PFSK-1 (cell line): ENCODE results near the gene PRCD.

Experiments
- FOXP2 ChIP-seq: optimal IDR thresholded peaks from 2 replicates; pipeline ENCODE3; 2011; ENCODE audit warnings: borderline replicate concordance, control low read depth, inconsistent platforms; ENCODE audit not compliant: insufficient read depth; ENCODE audit errors: extremely low read length, extremely low read depth
- POLR2AphosphoS5 ChIP-seq: IDR thresholded peaks from 2 replicates; pipeline ENCODE4 v1.6.1; 2012; ENCODE audit warnings: low read depth, mild to moderate bottlenecking, control low read depth, low read length, moderate library complexity
- SIN3A ChIP-seq: IDR thresholded peaks from 2 replicates; pipeline ENCODE4 v1.6.1; 2012; ENCODE audit warnings: mild to moderate bottlenecking, low read length, moderate library complexity, borderline replicate concordance; ENCODE audit not compliant: insufficient read depth
- TAF1 ChIP-seq: IDR thresholded peaks from 2 replicates; pipeline ENCODE4 v1.6.1; 2012; ENCODE audit warnings: low read length, control low read depth, borderline replicate concordance; ENCODE audit not compliant: insufficient read depth
- TF ChIP-seq, protein P1 (sequence below), 2 experiments: IDR thresholded peaks; 2 replicates each; pipeline versions ENCODE4 v1.6.1 to v1.8.0; 2011 to 2012; ENCODE audit warnings: low read depth in 2 of 2, low read length in 2 of 2, control low read depth in 1 of 2, inconsistent platforms in 1 of 2, mild to moderate bottlenecking in 1 of 2, moderate library complexity in 1 of 2; ENCODE audit not compliant: insufficient read depth in 1 of 2

Gene PRCD

DNA sequence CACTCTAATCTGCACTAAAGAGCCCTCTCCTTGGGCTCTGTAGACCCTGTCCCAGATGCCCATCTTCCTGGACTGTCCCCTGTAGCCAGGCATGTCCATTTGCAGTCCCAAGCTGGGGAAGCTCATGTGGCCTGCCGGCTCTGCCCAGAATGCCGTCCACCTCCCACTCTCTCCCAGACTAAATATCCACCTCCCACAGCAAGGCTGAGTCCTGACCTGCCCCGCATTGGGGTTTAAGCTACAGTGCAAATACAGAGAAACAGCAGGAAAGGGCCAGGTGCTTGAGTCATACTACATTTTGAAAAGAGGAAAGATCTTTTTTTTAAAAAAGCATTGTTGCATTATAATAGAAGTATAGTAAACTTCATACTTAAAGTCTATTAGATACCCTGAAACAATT, 42.8 kb downstream of the PRCD start:
- TF ChIP-seq, protein P1, sequence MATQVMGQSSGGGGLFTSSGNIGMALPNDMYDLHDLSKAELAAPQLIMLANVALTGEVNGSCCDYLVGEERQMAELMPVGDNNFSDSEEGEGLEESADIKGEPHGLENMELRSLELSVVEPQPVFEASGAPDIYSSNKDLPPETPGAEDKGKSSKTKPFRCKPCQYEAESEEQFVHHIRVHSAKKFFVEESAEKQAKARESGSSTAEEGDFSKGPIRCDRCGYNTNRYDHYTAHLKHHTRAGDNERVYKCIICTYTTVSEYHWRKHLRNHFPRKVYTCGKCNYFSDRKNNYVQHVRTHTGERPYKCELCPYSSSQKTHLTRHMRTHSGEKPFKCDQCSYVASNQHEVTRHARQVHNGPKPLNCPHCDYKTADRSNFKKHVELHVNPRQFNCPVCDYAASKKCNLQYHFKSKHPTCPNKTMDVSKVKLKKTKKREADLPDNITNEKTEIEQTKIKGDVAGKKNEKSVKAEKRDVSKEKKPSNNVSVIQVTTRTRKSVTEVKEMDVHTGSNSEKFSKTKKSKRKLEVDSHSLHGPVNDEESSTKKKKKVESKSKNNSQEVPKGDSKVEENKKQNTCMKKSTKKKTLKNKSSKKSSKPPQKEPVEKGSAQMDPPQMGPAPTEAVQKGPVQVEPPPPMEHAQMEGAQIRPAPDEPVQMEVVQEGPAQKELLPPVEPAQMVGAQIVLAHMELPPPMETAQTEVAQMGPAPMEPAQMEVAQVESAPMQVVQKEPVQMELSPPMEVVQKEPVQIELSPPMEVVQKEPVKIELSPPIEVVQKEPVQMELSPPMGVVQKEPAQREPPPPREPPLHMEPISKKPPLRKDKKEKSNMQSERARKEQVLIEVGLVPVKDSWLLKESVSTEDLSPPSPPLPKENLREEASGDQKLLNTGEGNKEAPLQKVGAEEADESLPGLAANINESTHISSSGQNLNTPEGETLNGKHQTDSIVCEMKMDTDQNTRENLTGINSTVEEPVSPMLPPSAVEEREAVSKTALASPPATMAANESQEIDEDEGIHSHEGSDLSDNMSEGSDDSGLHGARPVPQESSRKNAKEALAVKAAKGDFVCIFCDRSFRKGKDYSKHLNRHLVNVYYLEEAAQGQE (IDR thresholded peaks at IDR 0.05; ENCODE audit: insufficient read depth in 1 of 2, low read depth in 2 of 2, low read length in 2 of 2): no peak

DNA sequence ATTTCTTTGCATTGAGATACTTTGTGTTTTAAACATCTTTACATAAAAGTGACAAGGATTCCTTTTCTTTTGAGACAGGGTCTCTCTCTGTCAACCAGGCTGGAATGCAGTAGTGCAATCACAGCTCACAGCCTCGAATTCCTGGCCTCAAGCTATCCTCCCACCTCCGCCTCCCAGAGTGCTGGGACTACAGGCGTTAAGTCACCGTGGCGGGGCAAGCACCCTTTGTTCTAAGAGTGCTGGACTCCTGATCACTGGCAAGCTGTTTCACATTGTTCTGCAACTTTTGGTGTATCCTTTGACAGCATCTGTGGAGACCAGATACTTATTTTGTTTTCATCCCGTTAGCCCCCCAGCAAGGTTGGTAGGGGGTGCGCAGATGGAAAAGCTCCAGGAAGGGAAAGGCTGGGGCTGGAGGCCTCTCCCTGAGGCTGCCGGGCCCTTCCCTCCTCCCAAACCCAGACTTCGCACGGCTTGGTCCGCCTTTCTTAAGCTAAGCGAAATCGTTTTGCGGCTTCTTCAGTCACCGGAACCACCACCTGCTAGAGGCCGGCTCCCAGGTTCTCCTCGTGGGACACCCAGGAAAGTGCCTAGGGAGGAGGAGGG, 44.7 kb downstream of the PRCD start:
- TF ChIP-seq FOXP2 (no peak), TAF1 (no peak), SIN3A (no peak), POLR2AphosphoS5 (no peak)
- TF ChIP-seq, protein P1 (IDR thresholded peaks at IDR 0.05; ENCODE audit: insufficient read depth in 1 of 2, low read depth in 2 of 2, low read length in 2 of 2): no peak

DNA sequence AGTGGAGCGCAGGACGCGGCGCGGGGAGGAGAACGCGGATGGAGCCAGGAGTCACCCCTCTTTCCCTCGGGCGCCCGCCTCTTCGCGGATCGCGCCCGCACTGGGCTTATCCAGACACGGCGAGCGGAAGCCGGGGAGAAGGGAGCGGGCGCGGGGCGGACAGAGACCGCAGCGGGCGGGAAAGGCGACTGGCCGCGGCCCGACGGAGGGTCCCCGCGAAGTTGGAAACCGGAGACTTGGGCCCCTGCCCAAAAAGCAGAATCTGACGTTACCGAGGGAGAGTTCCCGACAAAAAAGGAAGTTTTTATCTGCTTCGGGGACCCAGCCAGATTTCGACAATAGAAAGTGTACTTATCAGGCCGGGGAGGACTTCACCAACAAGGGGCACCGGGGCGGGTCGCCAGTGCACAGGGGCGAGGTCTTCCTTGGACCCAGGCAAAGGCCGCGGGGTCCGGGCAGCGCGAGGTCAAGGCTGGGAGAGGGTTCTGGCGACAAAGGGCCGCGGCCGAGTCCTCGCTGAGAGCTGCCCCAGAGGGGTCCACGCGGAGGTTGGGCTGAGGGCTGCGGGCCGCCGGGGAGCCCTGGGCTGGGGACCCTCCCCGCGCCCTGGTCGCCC, 45.3 kb downstream of the PRCD start:
- TF ChIP-seq SIN3A (no peak), POLR2AphosphoS5 (no peak), FOXP2 (no peak), TAF1 (no peak)
- TF ChIP-seq, protein P1 (IDR thresholded peaks at IDR 0.05; ENCODE audit: insufficient read depth in 1 of 2, low read depth in 2 of 2, low read length in 2 of 2): no peak

DNA sequence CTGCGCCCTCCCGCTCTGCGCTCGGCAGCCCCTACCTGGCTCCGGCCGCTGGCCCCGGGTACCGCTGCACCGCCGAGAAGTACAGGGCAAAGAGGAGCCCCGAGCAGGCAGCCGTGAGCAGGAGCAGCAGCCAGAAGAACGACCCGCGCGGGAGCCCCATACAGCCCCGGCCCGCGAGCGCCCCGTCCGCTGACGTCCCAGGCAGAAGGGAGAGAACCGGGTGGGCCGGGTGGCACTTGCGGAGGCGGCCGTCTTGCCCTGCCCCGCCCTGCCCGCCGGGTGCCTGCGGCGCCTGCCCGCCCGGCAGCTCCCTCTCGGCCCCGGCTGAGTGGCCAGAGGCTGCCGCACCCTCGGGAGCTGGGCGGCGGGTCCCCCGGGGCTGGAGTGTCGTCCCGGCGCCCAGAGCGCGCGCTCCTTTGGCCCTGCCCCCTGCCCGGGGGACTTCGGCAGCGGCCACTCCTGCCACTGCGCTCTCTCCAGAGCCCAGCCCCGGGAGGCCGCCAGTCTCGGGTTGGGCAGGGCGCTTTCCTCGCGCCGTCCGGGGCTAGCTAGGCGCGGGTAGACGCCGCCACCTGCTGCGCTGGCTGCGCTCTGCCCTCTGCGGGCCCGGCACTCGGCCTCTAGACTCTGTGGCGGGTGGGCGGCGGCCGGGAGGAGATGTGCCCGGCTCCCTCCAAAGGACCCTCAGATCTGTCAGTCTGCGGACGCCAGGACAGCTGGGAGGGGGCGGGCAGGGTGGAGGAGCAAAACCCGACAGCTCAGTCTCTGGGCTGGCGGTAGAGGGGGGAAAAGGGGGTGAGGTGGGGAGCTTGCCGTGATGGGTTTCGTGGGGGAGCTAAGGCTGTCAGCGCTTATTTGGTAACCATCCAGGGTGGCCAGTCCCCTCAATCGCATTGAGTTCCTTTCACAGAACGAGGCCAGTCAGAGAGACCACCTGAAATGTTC, 46.1 kb downstream of the PRCD start, which contains the start of gene ST6GALNAC2:
Gene ST6GALNAC2 (minus strand): TSS at position 212 of the 945 bp plus-strand sequence. CDS start 52 bp downstream, at position 160.
- TF ChIP-seq TAF1 (no peak), SIN3A (no peak), POLR2AphosphoS5 (no peak), FOXP2 (no peak)
- TF ChIP-seq, protein P1 (IDR thresholded peaks at IDR 0.05; ENCODE audit: insufficient read depth in 1 of 2, low read depth in 2 of 2, low read length in 2 of 2): no peak
